NCI-H524 treated with DMSO at 0.1 percent for 48 hours (cell line): ENCODE results near the gene GDPD2.

Experiments
- DNase-seq: peaks from one replicate; lab custom pipeline; 2025; lab: John Stamatoyannopoulos, UW

Gene GDPD2

GRCh38 chrX:70437921-70438665 lies 15.0 kb downstream of the GDPD2 start:
- DNase-seq: no peak

- no peak for DNase-seq
Measured at GRCh38 chrX:70439016-70439415, 15.9 kb downstream of the GDPD2 start.

GRCh38 chrX:70442224-70442623 lies 19.1 kb downstream of the GDPD2 start:
- DNase-seq: no peak

GRCh38 chrX:70444326-70444945 lies 21.3 kb downstream of the GDPD2 start, which contains the start of gene DLG3:
Gene DLG3, plus strand, starts transcription at chrX:70444835. Its CDS starts 367 bp downstream, at chrX:70445202.
- peak; percentile 38 for DNase-seq

- no peak for DNase-seq
Measured at GRCh38 chrX:70444946-70445656, 22.0 kb downstream of the GDPD2 start.

GRCh38 chrX:70445951-70446350 lies 22.8 kb downstream of the GDPD2 start:
- no peak for DNase-seq

- no peak for DNase-seq
Measured at GRCh38 chrX:70446380-70447350, 23.6 kb downstream of the GDPD2 start.

- DNase-seq: no peak
Measured at GRCh38 chrX:70449457-70449966, 26.4 kb downstream of the GDPD2 start.

GRCh38 chrX:70452143-70452733 lies 29.1 kb downstream of the GDPD2 start:
- no peak for DNase-seq

GRCh38 chrX:70453024-70453618 lies 30.0 kb downstream of the GDPD2 start:
- DNase-seq: no peak

GRCh38 chrX:70454441-70455365 lies 31.6 kb downstream of the GDPD2 start:
- no peak for DNase-seq

- no peak for DNase-seq
Measured at GRCh38 chrX:70455366-70456202, 32.5 kb downstream of the GDPD2 start.

GRCh38 chrX:70456256-70456655 lies 33.1 kb downstream of the GDPD2 start:
- no peak for DNase-seq

GRCh38 chrX:70461026-70461425 lies 37.9 kb downstream of the GDPD2 start:
- no peak for DNase-seq

GRCh38 chrX:70464051-70464450 lies 40.9 kb downstream of the GDPD2 start:
- no peak for DNase-seq

GRCh38 chrX:70466968-70467367 lies 43.9 kb downstream of the GDPD2 start:
- DNase-seq: no peak

GRCh38 chrX:70468709-70469108 lies 45.6 kb downstream of the GDPD2 start:
- no peak for DNase-seq

- DNase-seq: no peak
Measured at GRCh38 chrX:70470850-70471289, 47.8 kb downstream of the GDPD2 start.
